Measurements from ENCODE around the gene HM13. TPM values are rescaled to one million over a fixed set of nuclear protein-coding genes. Genes with fewer than 3 reads are reported as not detected.
A peak's percentile ranks its signal among the peaks of the same experiment; 100 is the strongest.

HM13 gene
- total and polyA plus RNA-seq, 2 of the 13 experiments (the other 11 are each of a cell fraction or from before 2014, with no cell fraction given), result 118 to 243 TPM

- TF ChIP-seq CBX2 (IDR thresholded peaks at IDR 0.05; ENCODE audit: low read depth, low read length) (no peak), CBX2 (CRISPR knock-in tag; IDR thresholded peaks at IDR 0.05; ENCODE audit: low read depth) (no peak; the same call in 1 of the 2 replicates), HNF4G (IDR thresholded peaks at IDR 0.05; ENCODE audit: borderline replicate concordance, low read depth, low read length) (no peak), HNF4G (CRISPR knock-in tag; IDR thresholded peaks at IDR 0.05; ENCODE audit: borderline replicate concordance, low read depth) (peak; percentile 34; the same call in 1 of the 2 replicates), ZBTB21 (CRISPR knock-in tag; IDR thresholded peaks at IDR 0.05) (no peak), E2F2 (CRISPR knock-in tag; IDR thresholded peaks at IDR 0.05; ENCODE audit: borderline replicate concordance) (peak; percentile 90; the same call in 1 of the 2 replicates), ERF (CRISPR knock-in tag; IDR thresholded peaks at IDR 0.05) (peak; percentile 68; the same call in 1 of the 2 replicates), MTA3 (CRISPR knock-in tag; IDR thresholded peaks at IDR 0.05) (no peak), DNMT1 (CRISPR knock-in tag; IDR thresholded peaks at IDR 0.05) (peak; percentile 83), NFKB2 (CRISPR knock-in tag; IDR thresholded peaks at IDR 0.05; ENCODE audit: borderline replicate concordance) (peak; percentile 75)
Observed at GRCh38 chr20:31569163-31570020, 55.1 kb downstream of the HM13 start (continued).

GRCh38 chr20:31570021-31570463, 55.8 kb downstream of the HM13 start:
- WGBS (ENCODE audit: low lambda C conversion rate), result 76% methylated on average over 8 of the region's 8 CpGs
- TF ChIP-seq ZNF317 (CRISPR knock-in tag; IDR thresholded peaks at IDR 0.05), result no peak
- 0 out of 2 replicates have a peak, but pooled peaks have one; percentile 56 for TF ChIP-seq CHD4 (IDR thresholded peaks at IDR 0.05; ENCODE audit: borderline replicate concordance, low read length)
- TF ChIP-seq RARA (CRISPR knock-in tag; IDR thresholded peaks at IDR 0.05), result peak; percentile 51
- no peak for TF ChIP-seq JARID2 (CRISPR knock-in tag; IDR thresholded peaks at IDR 0.05; ENCODE audit: insufficient replicate concordance)
- TF ChIP-seq GABPB1 (CRISPR knock-in tag; IDR thresholded peaks at IDR 0.05), result 0 out of 2 replicates have a peak, but pooled peaks have one; percentile 1
- no peak for TF ChIP-seq PCBP2 (optimal IDR thresholded peaks at IDR 0.05; ENCODE audit: low read depth, low read length, poor library complexity, severe bottlenecking)
- no peak for TF ChIP-seq ZNF30 (CRISPR knock-in tag; IDR thresholded peaks at IDR 0.05)
- peak; percentile 2; the same call in 1 of the 2 replicates for TF ChIP-seq ZFP91 (CRISPR knock-in tag; IDR thresholded peaks at IDR 0.05; ENCODE audit: borderline replicate concordance)
- no peak for TF ChIP-seq ZEB1 (IDR thresholded peaks at IDR 0.05; ENCODE audit: insufficient replicate concordance, low read depth)
- no peak for TF ChIP-seq SCMH1 (CRISPR knock-in tag; IDR thresholded peaks at IDR 0.05; ENCODE audit: borderline replicate concordance)

More at GRCh38 chr20:31570021-31570463, 55.8 kb downstream of the HM13 start:
- Histone ChIP-seq H3K27ac (ENCODE audit: extremely low read length, insufficient read depth, low read length) (peak overlapping the region; percentile 57), H3K9me3 (ENCODE audit: low read length) (no peaks in the 10 kb centered on the region), H3K9ac (ENCODE audit: insufficient read depth, low read depth, low read length) (peak overlapping the region; percentile 9), H2AFZ (ENCODE audit: low read length) (no peak overlapping the region), H3K4me2 (ENCODE audit: low read depth, low read length) (peak overlapping the region; percentile 9; the same call in 1 of the 2 replicates), H3K4me3 (replicated peaks in 1 of 3; ENCODE audit: insufficient read depth in 1 of 3, low read depth in 2 of 3, low read length in 3 of 3) (no peak overlapping the region), H3K27me3 (ENCODE audit: control insufficient read depth in 1 of 2, insufficient read depth in 2 of 2, low read length in 2 of 2) (no peaks in the 10 kb centered on the region; a peak in 1 of 5 replicates), H3K4me1 (ENCODE audit: insufficient read depth, low read length) (peaks cover 62% of the 10 kb centered on the region), H3K79me2 (ENCODE audit: insufficient read depth, low read length) (peaks cover 11% of the 10 kb centered on the region), H3K36me3 (replicated peaks in 1 of 2; ENCODE audit: control insufficient read depth in 1 of 2, insufficient read depth in 2 of 2, low read length in 2 of 2) (peaks cover 26 to 32% of the 10 kb centered on the region in 2 experiments), H4K20me1 (ENCODE audit: insufficient read depth, low read length) (no peaks in the 10 kb centered on the region)
- ChIA-PET POLR2A (interaction anchor here (0.7 to 16.4 kb wide), 12 partner anchors 10 to 182 kb away, joined by 3 to 1427 read pairs (median 6); partner anchors contain the start of gene ID1), CTCF (ENCODE audit: low intra/inter-chr PET ratio, low total read pairs) (interaction anchor here (0.6 to 7.7 kb wide), 5 partner anchors 10 to 153 kb away, joined by 3 to 335 read pairs (median 11); no protein-coding TSS in a partner anchor)
- DNase-seq (ENCODE audit: low spot score), result peak; percentile 44
- no peak for FAIRE-seq
- no peak for ATAC-seq
- in situ Hi-C loops (cut with HindIII; ENCODE audit: extremely low pct_ligation_motif_present, low pct_unique_long_range_greater_than_20kb), result no loop called here
- intact Hi-C loops (cut with micrococcal nuclease; ENCODE audit: unreplicated experiment), result no loop called here
- BruUV-seq (replicated peaks), result no TSS peak

All from HepG2 (cell line).